ENCODE measurements around the gene TIMM21.

DNA sequence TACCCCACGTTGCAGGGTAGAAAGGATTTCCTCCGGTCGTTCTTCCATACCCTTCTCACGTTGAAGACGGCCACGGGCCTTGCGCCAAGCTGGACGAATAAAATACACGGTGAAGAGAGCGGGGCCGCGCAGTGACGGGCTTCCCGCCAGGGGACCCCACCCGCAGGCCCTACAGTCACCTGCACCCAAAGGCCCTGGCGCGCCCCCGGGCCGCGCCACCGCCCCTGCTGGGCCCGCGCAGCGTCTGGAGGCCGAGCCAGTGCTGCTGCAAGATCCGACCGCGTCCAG lies 888 bp upstream of the TIMM21 start:
- TF ChIP-seq POLR2AphosphoS5 (IDR thresholded peaks at IDR 0.05; ENCODE audit: low read depth, low read length) (no peak), POLR2A (IDR thresholded peaks at IDR 0.05; ENCODE audit: low read depth, low read length) (no peak), TAF1 (IDR thresholded peaks at IDR 0.05; ENCODE audit: low read depth, low read length) (no peak), SPI1 (IDR thresholded peaks at IDR 0.05; ENCODE audit: low read depth, low read length) (no peak), PAX5 (IDR thresholded peaks at IDR 0.05; ENCODE audit: insufficient read depth, low read length, severe bottlenecking) (no peak), POU2F2 (IDR thresholded peaks at IDR 0.05; ENCODE audit: low read depth, low read length) (no peak)

All from GM12891 (cell line).